C4-2B (cell line): ENCODE data around the gene PIAS1.

Experiments used
- CTCF ChIP-seq: fragments of 450-650 bp; conservative IDR thresholded peaks from 2 replicates; pipeline ENCODE4 v1.5.1; 2017; ENCODE audit warnings: mild to moderate bottlenecking
- ZFX ChIP-seq: fragments of 450-650 bp; IDR thresholded peaks from 2 replicates; pipeline ENCODE4 v1.6.1; 2017

GRCh38 chr15:68192804-68193486 lies 138.8 kb downstream of the PIAS1 start:
- TF ChIP-seq CTCF (no peak), ZFX (no peak)
